ENCODE measurements around the gene MIF4GD. TPM values are rescaled to one million over a fixed set of nuclear protein-coding genes. Genes with fewer than 3 reads are reported as not detected.

The MIF4GD gene
- total RNA-seq, 2 experiments from 2014 or later, result 29.4 to 32.4 TPM

GRCh38 chr17:75231071-75231470, 40.0 kb downstream of the MIF4GD start:
- Histone ChIP-seq H3K9me3 (ENCODE audit: control insufficient read depth in 1 of 2, insufficient read depth in 1 of 2, low read length in 2 of 2) (no peaks in the 10 kb centered on the region), H3K4me1 (ENCODE audit: insufficient read depth, low read length) (no peaks in the 10 kb centered on the region), H3K4me3 (ENCODE audit: low read length) (no peak overlapping the region), H3K36me3 (ENCODE audit: insufficient read depth, low read length) (peaks cover 79% of the 10 kb centered on the region), H3K27ac (ENCODE audit: low read depth in 1 of 2, low read length in 2 of 2) (no peak overlapping the region), H3K27me3 (ENCODE audit: control insufficient read depth in 1 of 2, insufficient read depth in 2 of 2, low read length in 2 of 2) (no peaks in the 10 kb centered on the region)
- ATAC-seq (ENCODE audit: poor library complexity) (no peak), DNase-seq (no peak)
- ChIA-PET POLR2A (no interaction called here), CTCF (interaction anchor here (1.4 kb wide), 1 partner anchor 22 kb away, joined by 4 read pairs; no protein-coding TSS in a partner anchor)
- no peak for TF ChIP-seq CTCF (IDR thresholded peaks at IDR 0.05)
- Mint-ChIP-seq H3K4me3 (no peak overlapping the region), H3K9me3 (no peaks in the 10 kb centered on the region), H3K27ac (no peak overlapping the region), H3K36me3 (ENCODE audit: low read depth) (peaks cover 79% of the 10 kb centered on the region), H3K4me1 (ENCODE audit: low read depth) (no peaks in the 10 kb centered on the region), H3K27me3 (no peaks in the 10 kb centered on the region)
- intact Hi-C loops (cut with DNase I, micrococcal nuclease), result no loop called here

GRCh38 chr17:75228847-75229246, 42.2 kb downstream of the MIF4GD start:
- intact Hi-C loops (cut with DNase I, micrococcal nuclease), result no loop called here
- Mint-ChIP-seq H3K36me3 (ENCODE audit: low read depth) (peaks cover 83% of the 10 kb centered on the region), H3K4me3 (no peak overlapping the region), H3K4me1 (ENCODE audit: low read depth) (no peaks in the 10 kb centered on the region), H3K27ac (no peak overlapping the region), H3K27me3 (no peaks in the 10 kb centered on the region), H3K9me3 (no peaks in the 10 kb centered on the region)
- no peaks in the 10 kb centered on the region for H3K27me3 ChIP-seq (ENCODE audit: control insufficient read depth in 1 of 2, insufficient read depth in 2 of 2, low read length in 2 of 2)
- DNase-seq (no peak), ATAC-seq (ENCODE audit: poor library complexity) (no peak)
- no peaks in the 10 kb centered on the region for H3K9me3 ChIP-seq (ENCODE audit: control insufficient read depth in 1 of 2, insufficient read depth in 1 of 2, low read length in 2 of 2)
- peaks cover 76% of the 10 kb centered on the region for H3K36me3 ChIP-seq (ENCODE audit: insufficient read depth, low read length)
- no peaks in the 10 kb centered on the region for H3K4me1 ChIP-seq (ENCODE audit: insufficient read depth, low read length)
- ChIA-PET POLR2A (no interaction called here), CTCF (no interaction called here)
- TF ChIP-seq CTCF (IDR thresholded peaks at IDR 0.05), result no peak
- no peak overlapping the region for H3K4me3 ChIP-seq (ENCODE audit: low read length)
- H3K27ac ChIP-seq (ENCODE audit: low read depth in 1 of 2, low read length in 2 of 2), result no peak overlapping the region

GRCh38 chr17:75228305-75228704, 42.7 kb downstream of the MIF4GD start:
- no peak overlapping the region for H3K27ac Mint-ChIP-seq
- Histone ChIP-seq H3K27me3 (ENCODE audit: control insufficient read depth in 1 of 2, insufficient read depth in 2 of 2, low read length in 2 of 2) (no peaks in the 10 kb centered on the region), H3K27ac (ENCODE audit: low read depth in 1 of 2, low read length in 2 of 2) (no peak overlapping the region), H3K4me3 (ENCODE audit: low read length) (no peak overlapping the region), H3K36me3 (ENCODE audit: insufficient read depth, low read length) (peaks cover 80% of the 10 kb centered on the region), H3K9me3 (ENCODE audit: control insufficient read depth in 1 of 2, insufficient read depth in 1 of 2, low read length in 2 of 2) (no peaks in the 10 kb centered on the region), H3K4me1 (ENCODE audit: insufficient read depth, low read length) (no peaks in the 10 kb centered on the region)
- peaks cover 87% of the 10 kb centered on the region for H3K36me3 Mint-ChIP-seq (ENCODE audit: low read depth)
- H3K4me3 Mint-ChIP-seq, result no peak overlapping the region
- ChIA-PET POLR2A (no interaction called here), CTCF (no interaction called here)
- H3K9me3 Mint-ChIP-seq, result no peaks in the 10 kb centered on the region
- no peak for ATAC-seq (ENCODE audit: poor library complexity)
- no peak for TF ChIP-seq CTCF (IDR thresholded peaks at IDR 0.05)
- H3K27me3 Mint-ChIP-seq, result no peaks in the 10 kb centered on the region
- intact Hi-C loops (cut with DNase I, micrococcal nuclease), result no loop called here
- DNase-seq, result peak in 1 of 14 experiments; percentile 27
- no peaks in the 10 kb centered on the region for H3K4me1 Mint-ChIP-seq (ENCODE audit: low read depth)

Measured in CD4-positive, alpha-beta T cell (primary cell).